ENCODE data around the gene RRAD.
A peak's percentile ranks its signal among the peaks of the same experiment; 100 is the strongest.
"Not testable (repeated sequence)": the region's sequence is repeated elsewhere in the genome, so short reads cannot be mapped to it uniquely, and the experiment has no call there.

RRAD gene

GRCh38 chr16:66925322-66925840 lies at the start of gene RRAD:
Gene RRAD, minus strand, starts transcription at chr16:66925535. Its CDS starts 356 bp downstream, at chr16:66925179.
- no peak for DNase-seq

- not testable (repeated sequence) for DNase-seq
These were observed 49.6 kb upstream of the RRAD start for GRCh38 chr16:66974932-66975246.

- DNase-seq = not testable (repeated sequence)
These were observed 49.0 kb upstream of the RRAD start for GRCh38 chr16:66974156-66974931.

- DNase-seq = no peak
These were observed 48.4 kb upstream of the RRAD start for GRCh38 chr16:66973716-66974115.

GRCh38 chr16:66972983-66973382 lies 47.6 kb upstream of the RRAD start:
- DNase-seq = no peak

GRCh38 chr16:66970775-66971720 lies 45.7 kb upstream of the RRAD start:
- no peak for DNase-seq

GRCh38 chr16:66968847-66969246 lies 43.5 kb upstream of the RRAD start:
- DNase-seq = no peak

- peak; percentile 82 for DNase-seq
These were observed 38.7 kb upstream of the RRAD start for GRCh38 chr16:66964049-66964448.

- no peak for DNase-seq
These were observed 36.6 kb upstream of the RRAD start for GRCh38 chr16:66961914-66962313.

GRCh38 chr16:66961065-66961744 lies 35.9 kb upstream of the RRAD start, which contains the start of gene CES3:
Gene CES3, plus strand, starts transcription at chr16:66961266. Its CDS starts 42 bp downstream, at chr16:66961308.
- peak; percentile 88 for DNase-seq

GRCh38 chr16:66960270-66960669 lies 34.9 kb upstream of the RRAD start:
- no peak for DNase-seq

GRCh38 chr16:66959704-66960161 lies 34.4 kb upstream of the RRAD start:
- peak; percentile 45 for DNase-seq

GRCh38 chr16:66958857-66959703 lies 33.7 kb upstream of the RRAD start:
- no peak for DNase-seq

GRCh38 chr16:66956154-66956457 lies 30.8 kb upstream of the RRAD start:
- DNase-seq = not testable (repeated sequence)

- DNase-seq = not testable (repeated sequence)
These were observed 30.2 kb upstream of the RRAD start for GRCh38 chr16:66955363-66956153.

- peak; percentile 86 for DNase-seq
These were observed 28.8 kb upstream of the RRAD start for GRCh38 chr16:66954097-66954659.

- DNase-seq = no peak
These were observed 28.2 kb upstream of the RRAD start for GRCh38 chr16:66953462-66954096.

- DNase-seq = no peak
These were observed 27.2 kb upstream of the RRAD start for GRCh38 chr16:66952430-66953110.

- no peak for DNase-seq
These were observed 25.8 kb upstream of the RRAD start for GRCh38 chr16:66950971-66951790.
